HepG2 (cell line): ENCODE data around the gene HAUS5. TPM values are rescaled to one million over a fixed set of nuclear protein-coding genes. Genes with fewer than 3 reads are reported as not detected.
A peak's percentile ranks its signal among the peaks of the same experiment; 100 is the strongest.

Experiments
- ARID5B ChIP-seq: IDR thresholded peaks from 2 replicates; pipeline ENCODE4 v1.4.0; 2020; ENCODE audit warnings: mild to moderate bottlenecking, missing genetic modification reagents
- CREB1 ChIP-seq, 2 experiments: fragments of 450-650 bp in 1 of 2; IDR thresholded peaks; 2 replicates each; pipeline ENCODE4 v1.6.1; 2016 to 2017; ENCODE audit warnings: control low read depth in 1 of 2, mild to moderate bottlenecking in 1 of 2, missing compliant biosample characterization in 1 of 2, missing genetic modification characterization in 1 of 2
- DNMT3B ChIP-seq: conservative IDR thresholded peaks from 2 replicates; pipeline ENCODE4 v1.6.1; 2016; ENCODE audit warnings: missing biosample characterization, control low read depth
- EEA1 ChIP-seq: sonication (generic); formaldehyde crosslinking; IDR thresholded peaks from 2 replicates; pipeline ENCODE4 v1.5.1; 2020; ENCODE audit warnings: mild to moderate bottlenecking, missing genetic modification reagents, borderline replicate concordance
- HNF4A ChIP-seq: sonication (generic); formaldehyde crosslinking; IDR thresholded peaks from 2 replicates; pipeline ENCODE4 v1.4.0; 2020; ENCODE audit warnings: missing genetic modification reagents
- NCOA2 ChIP-seq: sonication (generic); formaldehyde crosslinking; IDR thresholded peaks from 2 replicates; pipeline ENCODE4 v1.8.0; 2022; ENCODE audit warnings: inconsistent platforms
- NFKBIZ ChIP-seq: IDR thresholded peaks from 2 replicates; pipeline ENCODE4 v1.6.1; 2018; ENCODE audit warnings: missing genetic modification reagents, missing compliant biosample characterization
- NR3C1 ChIP-seq: sonication (generic); formaldehyde crosslinking; IDR thresholded peaks from 2 replicates; pipeline ENCODE4 v1.4.0; 2020; ENCODE audit warnings: missing genetic modification reagents
- PREB ChIP-seq: sonication (generic); formaldehyde crosslinking; IDR thresholded peaks from 2 replicates; pipeline ENCODE4 v1.4.0; 2020; ENCODE audit warnings: missing genetic modification reagents
- SETDB1 ChIP-seq: sonication (generic); formaldehyde crosslinking; IDR thresholded peaks from 2 replicates; pipeline ENCODE4 v1.5.1; 2020; ENCODE audit warnings: missing genetic modification reagents, mild to moderate bottlenecking, borderline replicate concordance
- SIX1 ChIP-seq: sonication (generic); formaldehyde crosslinking; IDR thresholded peaks from 2 replicates; pipeline ENCODE4 v1.4.0; 2020; ENCODE audit warnings: missing genetic modification reagents, borderline replicate concordance
- TFE3 ChIP-seq: IDR thresholded peaks from 2 replicates; pipeline ENCODE4 v1.6.1; 2016
- U2AF1 ChIP-seq: fragments of 200-400 bp; formaldehyde crosslinking; optimal IDR thresholded peaks from 2 replicates; pipeline ENCODE3; 2017; ENCODE audit warnings: mild to moderate bottlenecking, low read depth, low read length
- USF2 ChIP-seq, 2 experiments: sonication (generic) in 1 of 2; formaldehyde crosslinking in 1 of 2; IDR thresholded peaks; 2 replicates each; pipeline versions ENCODE4 v1.5.1 to v1.6.1; 2011 to 2020; ENCODE audit warnings: borderline replicate concordance in 1 of 2, low read depth in 1 of 2, low read length in 1 of 2, mild to moderate bottlenecking in 1 of 2, missing genetic modification reagents in 1 of 2, moderate library complexity in 1 of 2
- ZFP36L1 ChIP-seq: sonication (generic); formaldehyde crosslinking; IDR thresholded peaks from 2 replicates; pipeline ENCODE4 v1.8.0; 2022; ENCODE audit warnings: mild to moderate bottlenecking, missing genetic modification reagents, moderate library complexity
- ZFP91 ChIP-seq: sonication (generic); formaldehyde crosslinking; IDR thresholded peaks from 2 replicates; pipeline ENCODE4 v1.9.0; 2022; ENCODE audit warnings: missing genetic modification reagents, mild to moderate bottlenecking, borderline replicate concordance
- ZNF614 ChIP-seq: IDR thresholded peaks from 2 replicates; pipeline ENCODE4 v1.6.1; 2018; ENCODE audit warnings: missing biosample characterization, missing genetic modification reagents, inconsistent platforms, borderline replicate concordance
- polyA plus RNA-seq, 8 experiments: library from polyadenylated mRNA; depleted of rRNA in 3 of 8; stranded (reverse) in 7 of 8; unstranded in 1 of 8; fragments of >200 nt; fragmentation: Illumina TruSeq in 4 of 8; extraction: Trizol in 4 of 8; gene quantifications; 2 replicates each; pipeline versions ENCODE4 v1.2.1 to v1.2.3, GENCODE V29; 2011 to 2016; ENCODE audit warnings: low read depth in 4 of 8, missing spikeins in 1 of 8, mixed read lengths in 1 of 8; ENCODE audit not compliant: insufficient read depth in 1 of 8
- total RNA-seq, 5 experiments: library from RNA; depleted of rRNA; stranded (reverse); fragments of >200 nt; fragmentation: Illumina TruSeq; extraction: Trizol; gene quantifications; 2 replicates each; pipeline ENCODE4 v1.2.3, GENCODE V29; 2016; ENCODE audit warnings: low read depth in 1 of 5

HAUS5 gene
- total and polyA plus RNA-seq, 2 of the 13 experiments (the other 11 are each of a cell fraction or from before 2014, with no cell fraction given), result 10.3 to 17.7 TPM

GRCh38 chr19:35628565-35629331 is 16.2 kb downstream of the HAUS5 start, which contains the start of gene RBM42 (continued):
- TF ChIP-seq ZFP36L1, result no peak
- TF ChIP-seq NCOA2 (CRISPR knock-in tag), result peak; percentile 30; the same call in 1 of the 2 replicates
- TF ChIP-seq CREB1 (IDR thresholded peaks at IDR 0.05), result peak; percentile 100
- TF ChIP-seq CREB1 (CRISPR knock-in tag; IDR thresholded peaks at IDR 0.05), result peak; percentile 100
- no peak; the same call in 1 of the 2 replicates for TF ChIP-seq NFKBIZ (CRISPR knock-in tag)
- TF ChIP-seq ZNF614 (CRISPR knock-in tag), result 0 out of 2 replicates have a peak, but pooled peaks have one; percentile 13
- peak; percentile 29; the same call in 1 of the 2 replicates for TF ChIP-seq ARID5B (CRISPR knock-in tag)
- TF ChIP-seq U2AF1, result no peak
- TF ChIP-seq PREB (CRISPR knock-in tag), result no peak
- peak; percentile 79; the same call in 1 of the 2 replicates for TF ChIP-seq ZFP91 (CRISPR knock-in tag)
- TF ChIP-seq DNMT3B, result no peak
- TF ChIP-seq USF2 (IDR thresholded peaks at IDR 0.05; ENCODE audit: low read depth, low read length), result 0 out of 2 replicates have a peak, but pooled peaks have one; percentile 1
- TF ChIP-seq USF2 (CRISPR knock-in tag; IDR thresholded peaks at IDR 0.05; ENCODE audit: borderline replicate concordance), result no peak
- 0 out of 2 replicates have a peak, but pooled peaks have one; percentile 28 for TF ChIP-seq TFE3 (CRISPR knock-in tag)
- no peak for TF ChIP-seq NR3C1 (CRISPR knock-in tag)
- peak; percentile 66 for TF ChIP-seq HNF4A (CRISPR knock-in tag)
- TF ChIP-seq EEA1, result no peak
- no peak for TF ChIP-seq SETDB1 (CRISPR knock-in tag)
- no peak; the same call in 1 of the 2 replicates for TF ChIP-seq SIX1 (CRISPR knock-in tag)
